KMS-11 (cell line): ENCODE measurements around the gene IL12B.
A peak's percentile ranks its signal among the peaks of the same experiment; 100 is the strongest.

Source experiments
- H2AFZ ChIP-seq: fragments of 200-600 bp; sonication (generic); 2 replicates; pipeline ENCODE4 v1.6.1; 2016; ENCODE audit warnings: antibody characterized with exemption, mixed run types, low read depth
- H3K27ac ChIP-seq: fragments of 200-600 bp; sonication (generic); 2 replicates; pipeline ENCODE4 v1.6.1; 2016; ENCODE audit warnings: mild to moderate bottlenecking, mixed run types
- H3K27me3 ChIP-seq: fragments of 200-600 bp; sonication (generic); 2 replicates; pipeline ENCODE4 v1.6.1; 2017; ENCODE audit warnings: mild to moderate bottlenecking, low read depth, mixed run types, moderate library complexity; ENCODE audit not compliant: insufficient read depth
- H3K36me3 ChIP-seq: fragments of 200-600 bp; sonication (generic); 2 replicates; pipeline ENCODE4 v1.6.1; 2017; ENCODE audit warnings: mild to moderate bottlenecking, mixed run types; ENCODE audit not compliant: insufficient read depth
- H3K4me1 ChIP-seq: fragments of 200-600 bp; sonication (generic); 2 replicates; pipeline ENCODE4 v1.6.1; 2016; ENCODE audit warnings: mild to moderate bottlenecking, low read depth, mixed run types; ENCODE audit not compliant: poor library complexity, severe bottlenecking
- H3K4me2 ChIP-seq: fragments of 200-600 bp; sonication (generic); 2 replicates; pipeline ENCODE4 v1.7.0; 2016; ENCODE audit warnings: mild to moderate bottlenecking, mixed run types
- H3K4me3 ChIP-seq: fragments of 200-600 bp; sonication (generic); IDR thresholded peaks from 2 replicates; pipeline ENCODE4 v1.6.1; 2017; ENCODE audit warnings: low read depth, low read length, mixed read lengths; ENCODE audit not compliant: insufficient read depth
- H3K79me2 ChIP-seq: fragments of 200-600 bp; sonication (generic); 2 replicates; pipeline ENCODE4 v1.6.1; 2016; ENCODE audit warnings: low read depth, mixed run types; ENCODE audit not compliant: insufficient read depth
- H3K9ac ChIP-seq: fragments of 200-600 bp; sonication (generic); 2 replicates; pipeline ENCODE4 v1.6.1; 2016; ENCODE audit warnings: mild to moderate bottlenecking, mixed run types
- H4K20me1 ChIP-seq: fragments of 200-600 bp; sonication (generic); 2 replicates; pipeline ENCODE4 v1.6.1; 2016; ENCODE audit warnings: mild to moderate bottlenecking, mixed run types; ENCODE audit not compliant: insufficient read depth
- CTCF ChIP-seq: fragments of 200-600 bp; sonication (generic); conservative IDR thresholded peaks from 2 replicates; pipeline ENCODE4 v1.6.1; 2017; ENCODE audit warnings: low read depth, mild to moderate bottlenecking, antibody characterized with exemption, low read length, moderate library complexity, mixed read lengths

Gene IL12B

GRCh38 chr5:159345336-159345735 is 15.0 kb upstream of the IL12B start:
- Histone ChIP-seq H2AFZ (peak overlapping the region; percentile 14; the same call in 1 of the 2 replicates), H3K9ac (no peak overlapping the region), H3K36me3 (no peaks in the 10 kb centered on the region), H3K4me3 (no peak overlapping the region), H3K27me3 (no peaks in the 10 kb centered on the region), H3K4me1 (peaks cover 90% of the 10 kb centered on the region), H4K20me1 (no peaks in the 10 kb centered on the region), H3K27ac (peak overlapping the region; percentile 43), H3K79me2 (no peaks in the 10 kb centered on the region), H3K4me2 (peak overlapping the region; percentile 39; the same call in 1 of the 2 replicates)
- TF ChIP-seq CTCF, result no peak

- Histone ChIP-seq H3K27me3 (no peaks in the 10 kb centered on the region), H3K4me3 (no peak overlapping the region), H3K4me1 (peaks cover 88% of the 10 kb centered on the region), H3K4me2 (no peak overlapping the region; the same call in 1 of the 2 replicates), H3K36me3 (no peaks in the 10 kb centered on the region), H3K9ac (no peak overlapping the region), H4K20me1 (no peaks in the 10 kb centered on the region), H3K27ac (no peak overlapping the region), H2AFZ (no peak overlapping the region), H3K79me2 (no peaks in the 10 kb centered on the region)
- no peak for TF ChIP-seq CTCF
Observed at GRCh38 chr5:159343295-159344094, 13.2 kb upstream of the IL12B start.

DNA sequence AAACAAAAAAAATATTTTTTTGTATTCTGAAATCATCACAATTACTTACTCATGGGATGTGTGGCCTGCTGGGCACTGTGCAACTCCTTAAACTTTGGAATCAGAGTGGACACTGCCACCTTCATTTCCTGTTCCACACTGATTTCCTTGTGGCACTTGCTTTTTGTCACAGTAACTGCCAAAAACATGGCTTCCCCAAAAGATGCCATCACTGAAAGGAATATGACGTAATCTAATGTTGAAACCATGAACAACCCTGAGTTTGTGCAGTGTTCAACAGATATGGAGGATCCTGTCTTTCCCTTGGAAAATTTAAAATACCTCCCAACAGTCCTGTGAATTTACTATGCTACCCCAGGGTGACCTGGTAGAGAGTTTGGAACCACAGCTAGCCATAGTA is 12.6 kb upstream of the IL12B start:
- TF ChIP-seq CTCF, result no peak
- H3K79me2 ChIP-seq, result no peaks in the 10 kb centered on the region
- no peaks in the 10 kb centered on the region for H4K20me1 ChIP-seq
- H3K4me1 ChIP-seq, result peaks cover 88% of the 10 kb centered on the region
- H3K4me3 ChIP-seq, result no peak overlapping the region
- no peaks in the 10 kb centered on the region for H3K36me3 ChIP-seq
- peak overlapping the region; percentile 66; the same call in 1 of the 2 replicates for H3K4me2 ChIP-seq
- no peak overlapping the region for H3K27ac ChIP-seq
- no peak overlapping the region for H2AFZ ChIP-seq
- H3K9ac ChIP-seq, result no peak overlapping the region
- no peaks in the 10 kb centered on the region for H3K27me3 ChIP-seq

GRCh38 chr5:159341906-159342310 is 11.6 kb upstream of the IL12B start:
- Histone ChIP-seq H4K20me1 (no peaks in the 10 kb centered on the region), H3K79me2 (no peaks in the 10 kb centered on the region), H3K4me1 (peaks cover 95% of the 10 kb centered on the region), H3K36me3 (no peaks in the 10 kb centered on the region), H3K27me3 (no peaks in the 10 kb centered on the region), H3K4me3 (no peak overlapping the region), H3K27ac (peak overlapping the region; percentile 61), H3K4me2 (peak overlapping the region; percentile 66), H2AFZ (peak overlapping the region; percentile 32), H3K9ac (peak overlapping the region; percentile 1; the same call in 1 of the 2 replicates)
- no peak for TF ChIP-seq CTCF
